Memory B cell (primary cell): ENCODE results near the gene CPLX3.

Experiments used
- ATAC-seq: fragments of 150-1000 bp; cut with Tn5 transposase; 2 replicates; pipeline ENCODE4 v1.10.0; 2021; ENCODE audit warnings: low read depth, mild to moderate bottlenecking, moderate library complexity
- DNase-seq, 2 donors: peaks; one replicate each; pipeline ENCODE4 v3.0.0; 2022; ENCODE audit warnings: low spot score in 2 of 2
- H3K27ac Mint-ChIP-seq: one replicate; pipeline ENCODE4 v1.8.0; 2022; ENCODE audit warnings: mild to moderate bottlenecking, moderate library complexity, mixed read lengths
- H3K27me3 Mint-ChIP-seq: one replicate; pipeline ENCODE4 v1.8.0; 2022; ENCODE audit warnings: mixed read lengths
- H3K36me3 Mint-ChIP-seq: one replicate; pipeline ENCODE4 v1.8.0; 2022; ENCODE audit warnings: mild to moderate bottlenecking, mixed read lengths
- H3K4me1 Mint-ChIP-seq: one replicate; pipeline ENCODE4 v1.8.0; 2022; ENCODE audit warnings: mixed read lengths
- H3K4me3 Mint-ChIP-seq: one replicate; pipeline ENCODE4 v1.8.0; 2022; ENCODE audit warnings: mild to moderate bottlenecking, moderate library complexity, mixed read lengths
- H3K9me3 Mint-ChIP-seq: one replicate; pipeline ENCODE4 v1.8.0; 2022; ENCODE audit warnings: mixed read lengths

Gene CPLX3

DNA sequence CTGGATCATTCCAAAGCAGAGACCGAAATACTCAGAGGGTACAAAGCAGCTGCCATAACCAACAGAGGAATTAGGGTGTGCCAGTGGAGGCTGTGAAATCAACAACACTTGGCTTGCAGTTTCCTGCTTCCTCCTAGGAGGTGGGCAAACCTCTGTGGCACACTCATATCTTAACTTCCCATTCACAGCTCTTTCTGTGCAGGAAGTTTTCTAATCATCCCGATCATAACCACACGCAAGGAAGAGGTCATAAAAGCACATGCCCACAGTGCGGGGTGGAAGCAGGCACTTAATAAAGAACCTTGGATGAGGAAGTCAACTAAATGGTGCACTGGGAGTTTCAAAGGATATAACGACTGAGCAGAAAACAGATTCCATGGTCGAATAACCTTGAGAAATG, 41.6 kb downstream of the CPLX3 start:
- Mint-ChIP-seq H3K27ac (peak overlapping the region; percentile 38), H3K4me3 (peak overlapping the region; percentile 41), H3K27me3 (no peaks in the 10 kb centered on the region), H3K36me3 (peaks cover 24% of the 10 kb centered on the region), H3K9me3 (no peaks in the 10 kb centered on the region), H3K4me1 (peaks cover 58% of the 10 kb centered on the region)
- ATAC-seq (no peak), DNase-seq (no peak)

GRCh38 chr15:74869372-74869725, 42.9 kb downstream of the CPLX3 start:
- Mint-ChIP-seq H3K36me3 (peaks cover 18% of the 10 kb centered on the region), H3K27ac (peak overlapping the region; percentile 69), H3K9me3 (no peaks in the 10 kb centered on the region), H3K4me3 (peak overlapping the region; percentile 77), H3K27me3 (no peaks in the 10 kb centered on the region), H3K4me1 (peaks cover 57% of the 10 kb centered on the region)
- no peak for DNase-seq
- ATAC-seq: no peak

- peaks cover 16% of the 10 kb centered on the region for H3K36me3 Mint-ChIP-seq
- DNase-seq (peak in 1 of 2 donors; percentile 23), ATAC-seq (peak; percentile 32)
- peak overlapping the region; percentile 69 for H3K27ac Mint-ChIP-seq
- H3K4me3 Mint-ChIP-seq: peak overlapping the region; percentile 77
- no peaks in the 10 kb centered on the region for H3K27me3 Mint-ChIP-seq
- H3K4me1 Mint-ChIP-seq: peaks cover 54% of the 10 kb centered on the region
- H3K9me3 Mint-ChIP-seq: no peaks in the 10 kb centered on the region
These were observed 43.4 kb downstream of the CPLX3 start for GRCh38 chr15:74869726-74870407.

- Mint-ChIP-seq H3K27me3 (no peaks in the 10 kb centered on the region), H3K9me3 (no peaks in the 10 kb centered on the region), H3K4me1 (peaks cover 51% of the 10 kb centered on the region), H3K27ac (peak overlapping the region; percentile 69), H3K4me3 (peak overlapping the region; percentile 77), H3K36me3 (peaks cover 16% of the 10 kb centered on the region)
- ATAC-seq: no peak
- no peak for DNase-seq
These were observed 44.2 kb downstream of the CPLX3 start for GRCh38 chr15:74870436-74871215.

DNA sequence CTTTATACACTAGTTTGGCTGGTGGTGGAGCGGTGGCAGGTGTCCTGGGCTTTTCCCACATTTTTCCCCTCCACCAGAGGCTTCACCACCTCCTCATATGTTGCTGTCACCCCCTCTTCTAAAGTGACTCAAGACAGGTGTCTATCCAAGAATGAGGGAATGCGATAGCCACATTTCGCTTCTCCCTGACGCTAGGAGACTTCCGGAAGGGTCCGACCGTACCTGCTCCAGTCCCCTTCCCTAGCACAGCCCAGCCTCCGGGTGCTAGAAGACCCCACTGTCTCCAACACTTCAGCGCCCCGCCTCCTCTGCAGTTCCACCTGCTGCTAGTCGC, 46.2 kb downstream of the CPLX3 start:
- Mint-ChIP-seq H3K4me1 (peaks cover 39% of the 10 kb centered on the region), H3K9me3 (no peaks in the 10 kb centered on the region)

DNA sequence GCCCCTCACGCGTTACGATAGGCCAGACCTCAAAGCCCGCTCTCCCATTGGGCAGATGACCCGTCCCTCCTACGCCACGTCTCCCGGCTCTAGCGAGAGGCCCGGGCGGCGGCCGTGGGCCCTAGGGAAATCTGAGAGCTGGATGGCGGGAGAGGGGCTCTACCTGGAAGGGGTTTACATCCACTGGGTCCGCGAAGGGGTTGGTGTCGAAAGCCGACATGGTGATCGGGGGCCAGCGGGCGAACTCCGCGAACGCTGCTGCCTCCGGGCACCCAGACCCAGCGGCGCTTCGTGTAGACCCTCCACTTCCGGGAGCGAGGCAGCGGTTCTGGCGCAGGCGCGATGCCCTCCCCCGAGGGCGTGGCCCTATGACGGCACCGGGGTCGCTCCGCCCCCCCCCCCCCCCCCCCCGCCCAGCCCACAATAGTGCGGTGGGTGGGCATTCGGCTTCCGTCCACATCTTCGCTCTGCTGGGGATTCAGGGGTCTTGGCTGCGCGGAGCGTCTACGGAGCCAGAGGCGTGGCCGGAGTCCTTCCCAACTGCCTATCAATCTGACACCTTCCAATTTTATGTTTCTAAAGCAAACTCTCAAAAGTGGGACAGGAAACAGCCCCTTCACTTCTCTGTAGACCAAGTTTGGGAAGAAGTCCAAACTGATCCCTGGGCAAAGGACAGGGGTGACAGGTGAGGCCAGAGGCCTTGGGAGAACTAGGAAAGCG, 46.8 kb downstream of the CPLX3 start, which contains the start of gene SCAMP2:
Gene SCAMP2, minus strand, starts transcription at position 330 of the 720 bp plus-strand sequence. Its CDS starts 110 bp downstream, at position 220.
- peak; percentile 87 to 93 for DNase-seq
- no peaks in the 10 kb centered on the region for H3K27me3 Mint-ChIP-seq
- H3K36me3 Mint-ChIP-seq: peaks cover 2% of the 10 kb centered on the region
- peak within 1 kb of the TSS; percentile 88 for H3K4me3 Mint-ChIP-seq
- H3K9me3 Mint-ChIP-seq: no peaks in the 10 kb centered on the region
- peaks cover 33% of the 10 kb centered on the region for H3K4me1 Mint-ChIP-seq
- H3K27ac Mint-ChIP-seq: peak within 1 kb of the TSS; percentile 81
- peak; percentile 90 for ATAC-seq

More for the DNA sequence above, 46.2 kb downstream of the CPLX3 start:
- no peaks in the 10 kb centered on the region for H3K27me3 Mint-ChIP-seq
- H3K4me3 Mint-ChIP-seq: peak overlapping the region; percentile 88
- no peak for ATAC-seq
- DNase-seq: no peak
- peak overlapping the region; percentile 81 for H3K27ac Mint-ChIP-seq
- H3K36me3 Mint-ChIP-seq: peaks cover 8% of the 10 kb centered on the region

GRCh38 chr15:74873756-74874424, 47.5 kb downstream of the CPLX3 start:
- Mint-ChIP-seq H3K27ac (peak overlapping the region; percentile 81), H3K36me3 (peaks cover 2% of the 10 kb centered on the region), H3K4me3 (peak overlapping the region; percentile 88), H3K27me3 (no peaks in the 10 kb centered on the region), H3K9me3 (no peaks in the 10 kb centered on the region), H3K4me1 (peaks cover 33% of the 10 kb centered on the region)
- DNase-seq (no peak), ATAC-seq (no peak)

- Mint-ChIP-seq H3K27ac (no peak overlapping the region), H3K9me3 (peaks cover 4% of the 10 kb centered on the region), H3K36me3 (no peaks in the 10 kb centered on the region), H3K27me3 (no peaks in the 10 kb centered on the region), H3K4me3 (no peak overlapping the region), H3K4me1 (peaks cover 4% of the 10 kb centered on the region)
- ATAC-seq (no peak), DNase-seq (no peak)
These were observed 51.8 kb downstream of the CPLX3 start for GRCh38 chr15:74878273-74878672.
